GM20000 (cell line): Measurements from ENCODE around the gene PRSS50.
A peak's percentile ranks its signal among the peaks of the same experiment; 100 is the strongest.

Experiments used
- DNase-seq: peaks from one replicate; pipeline ENCODE4 v3.0.0; 2012; ENCODE audit warnings: low spot score
- CTCF ChIP-seq: IDR thresholded peaks from 2 replicates; pipeline ENCODE4 v1.5.1; 2012; ENCODE audit warnings: mild to moderate bottlenecking, control low read depth; ENCODE audit errors: extremely low read depth, missing control alignments

PRSS50 gene

GRCh38 chr3:46714728-46715506 is 2.8 kb downstream of the PRSS50 start:
- no peak for DNase-seq
- TF ChIP-seq CTCF: no peak

GRCh38 chr3:46713898-46714552 is 3.6 kb downstream of the PRSS50 start:
- TF ChIP-seq CTCF: no peak
- DNase-seq: peak; percentile 67

GRCh38 chr3:46713050-46713897 is 4.4 kb downstream of the PRSS50 start:
- no peak for TF ChIP-seq CTCF
- no peak for DNase-seq

GRCh38 chr3:46712191-46713049 is 5.2 kb downstream of the PRSS50 start:
- no peak for DNase-seq
- TF ChIP-seq CTCF: no peak

- no peak for DNase-seq
- no peak for TF ChIP-seq CTCF
These were observed 5.9 kb downstream of the PRSS50 start for GRCh38 chr3:46711760-46712159.

- TF ChIP-seq CTCF: no peak
- no peak for DNase-seq
These were observed 6.4 kb downstream of the PRSS50 start for GRCh38 chr3:46711305-46711704.
